Astrocyte (in vitro differentiated cells and primary cell): Measurements from ENCODE around the gene PNPLA7. TPM values are rescaled to one million over a fixed set of nuclear protein-coding genes. Genes with fewer than 3 reads are reported as not detected.
A peak's percentile ranks its signal among the peaks of the same experiment; 100 is the strongest.

Source experiments
- DNase-seq: peaks from one replicate; pipeline ENCODE4 v3.0.0-alpha.2; 2010; ENCODE audit warnings: low read depth
- FAIRE-seq: peaks from 2 replicates; lab custom pipeline; 2011; peaks lifted over from hg19 to GRCh38; lab: Jason Lieb, UNC
- H2AFZ ChIP-seq: 2 replicates; pipeline ENCODE4 v1.6.0; 2012; ENCODE audit warnings: low read depth, low read length, inconsistent platforms
- H3K27ac ChIP-seq: 2 replicates; pipeline ENCODE4 v1.5.1; 2011; ENCODE audit warnings: low read depth, low read length, inconsistent platforms
- H3K27me3 ChIP-seq: 2 replicates; pipeline ENCODE4 v1.6.0; 2011; ENCODE audit warnings: low read length, inconsistent platforms; ENCODE audit not compliant: insufficient read depth
- H3K36me3 ChIP-seq: 2 replicates; pipeline ENCODE4 v1.5.1; 2011; ENCODE audit warnings: low read length, inconsistent platforms; ENCODE audit not compliant: insufficient read depth
- H3K4me1 ChIP-seq: 2 replicates; pipeline ENCODE4 v1.5.1; 2011; ENCODE audit warnings: low read length, inconsistent platforms; ENCODE audit not compliant: insufficient read depth
- H3K4me2 ChIP-seq: 2 replicates; pipeline ENCODE4 v1.6.0; 2012; ENCODE audit warnings: low read length, inconsistent platforms
- H3K4me3 ChIP-seq: 2 replicates; pipeline ENCODE4 v1.5.1; 2011; ENCODE audit warnings: low read depth, mild to moderate bottlenecking, low read length, inconsistent platforms; ENCODE audit not compliant: insufficient read depth
- H3K79me2 ChIP-seq: 2 replicates; pipeline ENCODE4 v1.6.0; 2012; ENCODE audit warnings: mild to moderate bottlenecking, low read length, inconsistent platforms; ENCODE audit not compliant: insufficient read depth
- H3K9ac ChIP-seq: 2 replicates; pipeline ENCODE4 v1.6.0; 2012; ENCODE audit warnings: mild to moderate bottlenecking, low read length, inconsistent platforms
- H3K9me3 ChIP-seq: 2 replicates; pipeline ENCODE4 v1.5.1; 2012; ENCODE audit warnings: low read depth, mild to moderate bottlenecking, low read length, inconsistent platforms; ENCODE audit not compliant: insufficient read depth
- H4K20me1 ChIP-seq: 2 replicates; pipeline ENCODE4 v1.6.0; 2012; ENCODE audit warnings: low read length, inconsistent platforms; ENCODE audit not compliant: insufficient read depth
- H3K27ac Mint-ChIP-seq: one replicate; pipeline ENCODE4 v1.8.0; 2021; ENCODE audit warnings: mild to moderate bottlenecking, mixed read lengths; ENCODE audit not compliant: unreplicated experiment
- H3K27me3 Mint-ChIP-seq: one replicate; pipeline ENCODE4 v1.8.0; 2021; ENCODE audit warnings: low read depth, mixed read lengths; ENCODE audit not compliant: unreplicated experiment
- H3K36me3 Mint-ChIP-seq: one replicate; pipeline ENCODE4 v1.8.0; 2021; ENCODE audit warnings: low read depth, mixed read lengths; ENCODE audit not compliant: unreplicated experiment
- H3K4me1 Mint-ChIP-seq: one replicate; pipeline ENCODE4 v1.8.0; 2021; ENCODE audit warnings: low read depth, mixed read lengths; ENCODE audit not compliant: unreplicated experiment
- H3K4me3 Mint-ChIP-seq: one replicate; pipeline ENCODE4 v1.8.0; 2021; ENCODE audit warnings: mild to moderate bottlenecking, moderate library complexity, mixed read lengths; ENCODE audit not compliant: unreplicated experiment
- H3K9me3 Mint-ChIP-seq: one replicate; pipeline ENCODE4 v1.8.0; 2021; ENCODE audit warnings: mild to moderate bottlenecking, mixed read lengths; ENCODE audit not compliant: unreplicated experiment
- EZH2 ChIP-seq: IDR thresholded peaks from 2 replicates; pipeline ENCODE4 v1.6.1; 2012; ENCODE audit warnings: mild to moderate bottlenecking, low read length, inconsistent platforms; ENCODE audit not compliant: insufficient read depth
- total RNA-seq: library from RNA; stranded (reverse); gene quantifications from 2 replicates; pipeline ENCODE4 v1.2.1, GENCODE V29; 2021
- TF ChIP-seq, protein P1 (sequence below): IDR thresholded peaks from 2 replicates; pipeline ENCODE4 v1.5.1; 2011; ENCODE audit warnings: low read depth, mild to moderate bottlenecking, inconsistent platforms, low read length, moderate library complexity; ENCODE audit not compliant: insufficient read depth

The PNPLA7 gene
- total RNA-seq, 1 donor from 2014 or later: 2.6 TPM

GRCh38 chr9:137411645-137412380 lies 138.4 kb downstream of the PNPLA7 start:
- no peak overlapping the region for H3K27ac Mint-ChIP-seq
- peaks cover 12% of the 10 kb centered on the region for H3K4me1 Mint-ChIP-seq
- H3K9me3 ChIP-seq: no peaks in the 10 kb centered on the region
- H3K4me3 Mint-ChIP-seq: no peak overlapping the region
- peak overlapping the region; percentile 80 for H3K4me2 ChIP-seq
- TF ChIP-seq, protein P1, sequence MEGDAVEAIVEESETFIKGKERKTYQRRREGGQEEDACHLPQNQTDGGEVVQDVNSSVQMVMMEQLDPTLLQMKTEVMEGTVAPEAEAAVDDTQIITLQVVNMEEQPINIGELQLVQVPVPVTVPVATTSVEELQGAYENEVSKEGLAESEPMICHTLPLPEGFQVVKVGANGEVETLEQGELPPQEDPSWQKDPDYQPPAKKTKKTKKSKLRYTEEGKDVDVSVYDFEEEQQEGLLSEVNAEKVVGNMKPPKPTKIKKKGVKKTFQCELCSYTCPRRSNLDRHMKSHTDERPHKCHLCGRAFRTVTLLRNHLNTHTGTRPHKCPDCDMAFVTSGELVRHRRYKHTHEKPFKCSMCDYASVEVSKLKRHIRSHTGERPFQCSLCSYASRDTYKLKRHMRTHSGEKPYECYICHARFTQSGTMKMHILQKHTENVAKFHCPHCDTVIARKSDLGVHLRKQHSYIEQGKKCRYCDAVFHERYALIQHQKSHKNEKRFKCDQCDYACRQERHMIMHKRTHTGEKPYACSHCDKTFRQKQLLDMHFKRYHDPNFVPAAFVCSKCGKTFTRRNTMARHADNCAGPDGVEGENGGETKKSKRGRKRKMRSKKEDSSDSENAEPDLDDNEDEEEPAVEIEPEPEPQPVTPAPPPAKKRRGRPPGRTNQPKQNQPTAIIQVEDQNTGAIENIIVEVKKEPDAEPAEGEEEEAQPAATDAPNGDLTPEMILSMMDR: no peak
- TF ChIP-seq EZH2: no peak
- no peaks in the 10 kb centered on the region for H3K27me3 ChIP-seq
- H3K4me3 ChIP-seq: peak overlapping the region; percentile 39
- no peaks in the 10 kb centered on the region for H3K9me3 Mint-ChIP-seq
- no peaks in the 10 kb centered on the region for H3K27me3 Mint-ChIP-seq
- H3K36me3 Mint-ChIP-seq: no peaks in the 10 kb centered on the region
- peak overlapping the region; percentile 39 for H3K27ac ChIP-seq
- peaks cover 5% of the 10 kb centered on the region for H3K79me2 ChIP-seq
- H4K20me1 ChIP-seq: peaks cover 10% of the 10 kb centered on the region
- DNase-seq: peak; percentile 91
- FAIRE-seq: no peak
- no peak overlapping the region for H2AFZ ChIP-seq
- H3K36me3 ChIP-seq: no peaks in the 10 kb centered on the region
- peaks cover 32% of the 10 kb centered on the region for H3K4me1 ChIP-seq
- H3K9ac ChIP-seq: peak overlapping the region; percentile 31

GRCh38 chr9:137411260-137411644 lies 138.9 kb downstream of the PNPLA7 start:
- H3K4me3 Mint-ChIP-seq: no peak overlapping the region
- Histone ChIP-seq H3K27ac (no peak overlapping the region), H2AFZ (no peak overlapping the region), H3K9ac (no peak overlapping the region), H3K79me2 (no peaks in the 10 kb centered on the region), H3K36me3 (no peaks in the 10 kb centered on the region), H3K4me3 (peak overlapping the region; percentile 39), H3K27me3 (no peaks in the 10 kb centered on the region), H3K4me1 (peaks cover 32% of the 10 kb centered on the region), H3K4me2 (peak overlapping the region; percentile 76), H3K9me3 (no peaks in the 10 kb centered on the region), H4K20me1 (peaks cover 13% of the 10 kb centered on the region)
- DNase-seq (no peak), FAIRE-seq (no peak)
- no peaks in the 10 kb centered on the region for H3K27me3 Mint-ChIP-seq
- no peaks in the 10 kb centered on the region for H3K9me3 Mint-ChIP-seq
- H3K4me1 Mint-ChIP-seq: peaks cover 12% of the 10 kb centered on the region
- H3K27ac Mint-ChIP-seq: no peak overlapping the region
- TF ChIP-seq EZH2: no peak
- TF ChIP-seq, protein P1: no peak
- no peaks in the 10 kb centered on the region for H3K36me3 Mint-ChIP-seq

GRCh38 chr9:137410891-137411249 lies 139.3 kb downstream of the PNPLA7 start:
- no peaks in the 10 kb centered on the region for H3K36me3 Mint-ChIP-seq
- no peak overlapping the region for H2AFZ ChIP-seq

More at GRCh38 chr9:137410891-137411249, 139.3 kb downstream of the PNPLA7 start:
- Histone ChIP-seq H3K9me3 (no peaks in the 10 kb centered on the region), H3K27me3 (no peaks in the 10 kb centered on the region), H3K36me3 (no peaks in the 10 kb centered on the region), H3K9ac (no peak overlapping the region), H3K4me2 (peak overlapping the region; percentile 76), H3K27ac (no peak overlapping the region), H3K4me3 (no peak overlapping the region), H3K79me2 (no peaks in the 10 kb centered on the region), H4K20me1 (peaks cover 17% of the 10 kb centered on the region), H3K4me1 (peaks cover 32% of the 10 kb centered on the region)
- no peak for TF ChIP-seq EZH2
- TF ChIP-seq, protein P1: no peak
- Mint-ChIP-seq H3K27me3 (no peaks in the 10 kb centered on the region), H3K4me1 (peaks cover 12% of the 10 kb centered on the region), H3K4me3 (no peak overlapping the region), H3K9me3 (no peaks in the 10 kb centered on the region), H3K27ac (no peak overlapping the region)
- no peak for DNase-seq
- no peak for FAIRE-seq
